ENCODE results near the gene RABEP1. TPM values are rescaled to one million over a fixed set of nuclear protein-coding genes. Genes with fewer than 3 reads are reported as not detected.

The RABEP1 gene
- total and polyA plus RNA-seq, 9 of the 15 experiments (the other 6 are each of a cell fraction or from before 2014, with no cell fraction given): 8.2 to 38.9 (median 30.3) TPM

DNA sequence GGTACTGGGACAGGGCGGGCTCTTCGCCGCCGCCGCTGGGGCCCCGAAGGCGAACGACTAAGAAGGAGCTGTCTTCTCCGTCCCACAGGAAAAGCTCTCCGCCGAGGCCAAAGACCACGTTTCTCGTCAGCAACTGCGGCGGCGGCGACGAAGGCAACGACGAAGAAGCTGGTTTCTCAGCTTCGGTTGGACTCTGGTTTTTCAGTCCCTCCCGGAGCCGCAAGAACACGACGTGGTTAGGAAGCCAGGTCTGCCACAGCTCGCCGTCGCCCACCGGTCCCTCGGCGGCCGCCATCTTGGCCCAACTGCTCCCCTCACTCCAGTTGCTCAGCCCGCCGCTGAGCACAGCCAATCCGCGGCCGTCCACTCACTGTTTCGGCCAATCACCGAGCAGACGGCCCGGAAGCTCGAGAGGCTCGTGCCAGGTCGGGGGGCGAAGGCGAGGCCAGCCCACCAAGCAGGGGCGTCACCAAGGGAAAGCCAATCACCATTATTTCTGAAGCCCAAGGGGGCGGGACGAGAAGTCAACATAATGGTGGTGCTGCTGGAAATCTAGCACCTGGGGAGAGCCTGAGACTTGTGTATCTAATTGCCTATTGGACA lies 137.4 kb downstream of the RABEP1 start, which contains the start of gene NUP88 (continued):
- TF ChIP-seq, protein P1, sequence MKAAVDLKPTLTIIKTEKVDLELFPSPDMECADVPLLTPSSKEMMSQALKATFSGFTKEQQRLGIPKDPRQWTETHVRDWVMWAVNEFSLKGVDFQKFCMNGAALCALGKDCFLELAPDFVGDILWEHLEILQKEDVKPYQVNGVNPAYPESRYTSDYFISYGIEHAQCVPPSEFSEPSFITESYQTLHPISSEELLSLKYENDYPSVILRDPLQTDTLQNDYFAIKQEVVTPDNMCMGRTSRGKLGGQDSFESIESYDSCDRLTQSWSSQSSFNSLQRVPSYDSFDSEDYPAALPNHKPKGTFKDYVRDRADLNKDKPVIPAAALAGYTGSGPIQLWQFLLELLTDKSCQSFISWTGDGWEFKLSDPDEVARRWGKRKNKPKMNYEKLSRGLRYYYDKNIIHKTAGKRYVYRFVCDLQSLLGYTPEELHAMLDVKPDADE (conservative IDR thresholded peaks at IDR 0.05; ENCODE audit: control insufficient read depth, low read depth, low read length): peak; percentile 48; the same call in 1 of the 2 replicates
- TF ChIP-seq CHD7 (IDR thresholded peaks at IDR 0.05; ENCODE audit: low read depth, low read length): no peak
- TF ChIP-seq GTF2E2 (tag; IDR thresholded peaks at IDR 0.05): no peak
- TF ChIP-seq ZNF644 (tag; IDR thresholded peaks at IDR 0.05; ENCODE audit: low read depth): no peak
- no peak for TF ChIP-seq HSF4 (CRISPR knock-in tag; IDR thresholded peaks at IDR 0.05; ENCODE audit: borderline replicate concordance)
- no peak for TF ChIP-seq EGR1 (conservative IDR thresholded peaks at IDR 0.05)
- TF ChIP-seq NFIX (CRISPR knock-in tag; IDR thresholded peaks at IDR 0.05; ENCODE audit: low read depth): no peak
- TF ChIP-seq TFAP4 (CRISPR knock-in tag; IDR thresholded peaks at IDR 0.05; ENCODE audit: borderline replicate concordance): no peak; the same call in 1 of the 2 replicates
- no peak for TF ChIP-seq CCNT2 (IDR thresholded peaks at IDR 0.05; ENCODE audit: borderline replicate concordance, extremely low read depth, insufficient read length, low read depth, low read length)
- TF ChIP-seq, protein P2, sequence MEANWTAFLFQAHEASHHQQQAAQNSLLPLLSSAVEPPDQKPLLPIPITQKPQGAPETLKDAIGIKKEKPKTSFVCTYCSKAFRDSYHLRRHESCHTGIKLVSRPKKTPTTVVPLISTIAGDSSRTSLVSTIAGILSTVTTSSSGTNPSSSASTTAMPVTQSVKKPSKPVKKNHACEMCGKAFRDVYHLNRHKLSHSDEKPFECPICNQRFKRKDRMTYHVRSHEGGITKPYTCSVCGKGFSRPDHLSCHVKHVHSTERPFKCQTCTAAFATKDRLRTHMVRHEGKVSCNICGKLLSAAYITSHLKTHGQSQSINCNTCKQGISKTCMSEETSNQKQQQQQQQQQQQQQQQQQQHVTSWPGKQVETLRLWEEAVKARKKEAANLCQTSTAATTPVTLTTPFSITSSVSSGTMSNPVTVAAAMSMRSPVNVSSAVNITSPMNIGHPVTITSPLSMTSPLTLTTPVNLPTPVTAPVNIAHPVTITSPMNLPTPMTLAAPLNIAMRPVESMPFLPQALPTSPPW (CRISPR knock-in tag; IDR thresholded peaks at IDR 0.05): 0 out of 2 replicates have a peak, but pooled peaks have one; percentile 21

Measured in K562 (cell line).